SU-DHL-6 (cell line): ENCODE results near the gene INIP.

ENCODE experiments used
- EZH2phosphoT487 ChIP-seq: fragments of 200-600 bp; sonication (generic), shearing (Covaris generic); conservative IDR thresholded peaks from 2 replicates; pipeline ENCODE4 v1.6.1; 2018; ENCODE audit warnings: mild to moderate bottlenecking, antibody characterized with exemption, low read length, moderate library complexity, mixed read lengths
- TF ChIP-seq, protein P1 (sequence below): fragments of 200-600 bp; sonication (generic); IDR thresholded peaks from one replicate; pipeline ENCODE4 v1.5.1; 2017; ENCODE audit warnings: antibody characterized with exemption, mild to moderate bottlenecking, low read length, moderate library complexity; ENCODE audit not compliant: insufficient read depth, poor library complexity, severe bottlenecking

- TF ChIP-seq, protein P1, sequence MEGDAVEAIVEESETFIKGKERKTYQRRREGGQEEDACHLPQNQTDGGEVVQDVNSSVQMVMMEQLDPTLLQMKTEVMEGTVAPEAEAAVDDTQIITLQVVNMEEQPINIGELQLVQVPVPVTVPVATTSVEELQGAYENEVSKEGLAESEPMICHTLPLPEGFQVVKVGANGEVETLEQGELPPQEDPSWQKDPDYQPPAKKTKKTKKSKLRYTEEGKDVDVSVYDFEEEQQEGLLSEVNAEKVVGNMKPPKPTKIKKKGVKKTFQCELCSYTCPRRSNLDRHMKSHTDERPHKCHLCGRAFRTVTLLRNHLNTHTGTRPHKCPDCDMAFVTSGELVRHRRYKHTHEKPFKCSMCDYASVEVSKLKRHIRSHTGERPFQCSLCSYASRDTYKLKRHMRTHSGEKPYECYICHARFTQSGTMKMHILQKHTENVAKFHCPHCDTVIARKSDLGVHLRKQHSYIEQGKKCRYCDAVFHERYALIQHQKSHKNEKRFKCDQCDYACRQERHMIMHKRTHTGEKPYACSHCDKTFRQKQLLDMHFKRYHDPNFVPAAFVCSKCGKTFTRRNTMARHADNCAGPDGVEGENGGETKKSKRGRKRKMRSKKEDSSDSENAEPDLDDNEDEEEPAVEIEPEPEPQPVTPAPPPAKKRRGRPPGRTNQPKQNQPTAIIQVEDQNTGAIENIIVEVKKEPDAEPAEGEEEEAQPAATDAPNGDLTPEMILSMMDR = no peak
- no peak for TF ChIP-seq EZH2phosphoT487
Observed at GRCh38 chr9:112744177-112744576, 26.3 kb upstream of the INIP start.
